AG04450 (cell line): ENCODE data around the gene GRM8. TPM values are rescaled to one million over a fixed set of nuclear protein-coding genes. Genes with fewer than 3 reads are reported as not detected.

ENCODE experiments used
- CTCF ChIA-PET: fragments of 300-600, 350-600 bp; formaldehyde crosslinking; extraction: SDS; loops from one replicate; lab custom pipeline; 2022; ENCODE audit warnings: antibody characterized with exemption, inconsistent platforms; lab: Charles Lee
- POLR2A ChIA-PET: fragments of 350-600 bp; formaldehyde crosslinking; extraction: SDS; loops from one replicate; lab custom pipeline; 2021; ENCODE audit warnings: antibody characterized with exemption, inconsistent platforms; lab: Yijun Ruan, JAX
- DNase-seq: peaks from one replicate; pipeline ENCODE4 v3.0.0-alpha.2; 2011; ENCODE audit warnings: low read depth, low spot score
- H3K27ac ChIP-seq: one replicate; pipeline ENCODE4 v1.5.1; 2012; ENCODE audit warnings: low read depth, low read length, control low read depth
- H3K27me3 ChIP-seq: one replicate; pipeline ENCODE4 v1.6.0; 2012; ENCODE audit warnings: low read length; ENCODE audit not compliant: control insufficient read depth, insufficient read depth
- H3K4me3 ChIP-seq: 2 replicates; pipeline ENCODE4 v1.5.1; 2011; ENCODE audit warnings: mild to moderate bottlenecking, low read depth, low read length, control low read depth
- H3K9me3 ChIP-seq: 2 replicates; pipeline ENCODE4 v1.5.1; 2012; ENCODE audit warnings: low read length; ENCODE audit not compliant: control insufficient read depth, insufficient read depth
- CTCF ChIP-seq: IDR thresholded peaks from 2 replicates; pipeline ENCODE4 v1.5.1; 2011; ENCODE audit warnings: low read depth, low read length, control low read depth, inconsistent platforms
- polyA plus RNA-seq: library from polyadenylated mRNA; depleted of rRNA; stranded (reverse); fragments of >200 nt; gene quantifications from 2 replicates; pipeline ENCODE4 v1.2.3, GENCODE V29; 2011; rRNA removed
- small RNA-seq: library from RNA; depleted of rRNA; stranded (forward); fragments of <200 nt; gene quantifications from one replicate; pipeline ENCODE3, GENCODE V24; 2012; ENCODE audit warnings: low read depth; ENCODE audit not compliant: insufficient read length

Gene GRM8
- polyA plus RNA-seq, 1 experiment: not detected

- no peak overlapping the region for H3K4me3 ChIP-seq
- no peak for TF ChIP-seq CTCF
- POLR2A ChIA-PET: no interaction called here
- no peaks in the 10 kb centered on the region for H3K27me3 ChIP-seq
- CTCF ChIA-PET: no interaction called here
- H3K27ac ChIP-seq: no peak overlapping the region
- no peak for DNase-seq
- H3K9me3 ChIP-seq: peaks cover 5% of the 10 kb centered on the region; the same call in 1 of the 2 replicates
These were observed 850.8 kb downstream of the GRM8 start for GRCh38 chr7:126401918-126402317.

- Histone ChIP-seq H3K27me3 (no peaks in the 10 kb centered on the region), H3K27ac (no peak overlapping the region), H3K9me3 (peaks cover 6% of the 10 kb centered on the region; the same call in 1 of the 2 replicates), H3K4me3 (no peak overlapping the region)
- no peak for DNase-seq
- no peak for TF ChIP-seq CTCF
- CTCF ChIA-PET: no interaction called here
- POLR2A ChIA-PET: no interaction called here
These were observed 853.8 kb downstream of the GRM8 start for GRCh38 chr7:126398851-126399529.

- Histone ChIP-seq H3K27me3 (no peaks in the 10 kb centered on the region), H3K27ac (no peak overlapping the region), H3K9me3 (peaks cover 6% of the 10 kb centered on the region; the same call in 1 of the 2 replicates), H3K4me3 (no peak overlapping the region)
- no peak for DNase-seq
- ChIA-PET CTCF (no interaction called here), POLR2A (no interaction called here)
- no peak for TF ChIP-seq CTCF
These were observed 854.5 kb downstream of the GRM8 start for GRCh38 chr7:126398285-126398684.

- no peaks in the 10 kb centered on the region for H3K27me3 ChIP-seq
- DNase-seq: no peak
- no peak overlapping the region for H3K27ac ChIP-seq
- H3K9me3 ChIP-seq: peaks cover 8% of the 10 kb centered on the region
- ChIA-PET POLR2A (no interaction called here), CTCF (no interaction called here)
- no peak overlapping the region for H3K4me3 ChIP-seq
- no peak for TF ChIP-seq CTCF
These were observed 858.3 kb downstream of the GRM8 start for GRCh38 chr7:126394406-126394805.

Small RNA genes within 50 kb of the gene (small RNA-seq; reads per million reads assigned to genes)
- gene MIR592: not detected

Other genes with a start within 250 kb of the GRM8 start
- 10.5 and 13.1 TPM in 2 replicates for gene ZNF800, start 139.8 kb upstream of the GRM8 start, polyA plus RNA-seq